Measurements from ENCODE around the gene SMIM1.

SMIM1 gene, protein sequence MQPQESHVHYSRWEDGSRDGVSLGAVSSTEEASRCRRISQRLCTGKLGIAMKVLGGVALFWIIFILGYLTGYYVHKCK

DNA sequence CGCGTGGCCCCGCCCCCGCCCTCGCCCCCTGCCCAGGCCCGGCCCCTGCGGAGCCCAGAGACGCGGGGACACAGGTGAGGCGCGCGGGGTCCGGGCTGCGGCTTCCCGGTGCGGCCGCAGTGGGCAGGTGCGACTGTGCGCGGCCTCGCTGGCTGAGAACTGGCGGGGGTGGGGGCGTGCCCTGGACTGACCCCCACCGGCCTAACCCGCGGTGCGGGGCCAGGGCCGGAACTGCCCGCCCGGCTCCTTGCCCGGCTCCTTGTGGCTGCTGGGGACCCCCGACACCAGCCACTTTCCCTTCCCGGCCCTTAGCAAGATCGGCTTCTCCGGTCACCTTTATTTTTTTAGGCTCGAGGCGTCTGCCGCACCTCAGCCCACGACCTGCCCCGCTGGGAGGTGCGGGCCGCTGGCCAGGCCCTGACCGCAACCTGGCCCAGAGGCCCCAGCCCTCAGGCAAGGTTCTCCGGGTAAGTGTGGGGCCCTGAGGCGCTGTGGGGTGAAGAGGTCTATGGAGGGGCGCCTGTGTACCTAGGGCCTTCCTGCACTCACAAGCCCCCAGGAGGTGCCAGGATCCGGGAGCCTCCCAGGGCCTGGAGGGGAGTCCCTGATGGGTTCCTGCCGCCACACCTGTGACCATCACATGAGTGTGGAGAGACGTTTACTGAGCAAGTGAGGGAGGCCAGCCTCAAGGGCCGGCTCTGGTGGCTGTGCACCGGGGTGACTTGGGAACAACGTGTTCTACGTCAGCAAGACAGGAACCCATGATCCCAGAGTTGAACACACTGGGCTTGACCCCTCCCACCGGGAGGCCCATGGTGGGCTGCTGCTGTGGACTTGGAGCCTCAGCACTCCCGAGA is at the start of gene SMIM1:
Gene SMIM1 (plus strand): TSS at position 35 of the 857 bp plus-strand sequence. CDS start 2,625 bp downstream, outside the sequence.
- peak; percentile 68 for DNase-seq

DNA sequence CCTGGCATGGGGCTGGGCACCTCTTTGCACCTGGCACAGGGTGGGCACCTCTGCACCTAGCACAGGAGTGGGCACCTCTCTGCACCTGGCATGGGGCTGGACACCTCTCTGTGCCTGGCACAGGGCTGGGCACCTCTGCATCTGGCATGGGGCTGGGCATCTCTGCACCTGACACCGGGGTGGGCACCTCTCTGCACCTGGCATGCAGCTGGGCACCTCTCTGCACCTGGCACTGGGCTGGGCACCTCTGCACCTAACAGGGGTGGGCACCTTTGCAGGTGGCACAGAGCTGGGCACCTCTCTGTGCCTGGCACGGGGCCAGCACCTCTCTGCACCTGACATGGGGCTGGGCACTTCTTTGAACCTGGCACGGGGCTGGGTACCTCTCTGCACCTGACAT is 49.7 kb upstream of the SMIM1 start:
- no peak for DNase-seq

DNA sequence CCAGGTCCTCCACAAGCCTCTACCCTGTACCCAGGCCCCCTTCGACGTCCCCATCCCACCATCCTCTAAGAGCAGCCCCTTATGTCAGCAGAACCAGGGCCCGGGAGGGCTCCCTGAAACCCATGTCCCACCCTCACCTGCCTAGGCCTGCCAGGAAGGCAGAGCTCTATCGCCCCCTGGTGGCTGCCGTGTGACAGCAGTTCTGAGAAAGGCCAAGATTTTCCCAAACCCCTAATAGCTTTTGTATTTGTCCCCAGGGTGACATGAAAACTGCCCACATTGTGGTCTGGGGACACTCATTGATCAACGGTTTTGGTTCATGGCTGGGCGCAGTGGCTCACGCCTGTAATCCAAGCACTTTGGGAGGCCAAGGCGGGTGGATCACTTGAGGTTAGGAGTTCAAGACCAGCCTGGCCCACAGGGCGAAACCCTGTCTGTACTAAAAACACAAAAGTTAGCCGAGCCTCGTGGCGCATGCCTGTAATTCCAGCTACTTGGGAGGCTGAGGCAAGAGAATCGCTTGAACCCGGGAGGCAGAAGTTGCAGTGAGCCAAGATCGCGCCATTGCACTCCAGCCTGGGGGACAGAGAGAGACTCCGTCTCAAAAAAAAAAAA is 48.0 kb upstream of the SMIM1 start:
- DNase-seq: peak; percentile 90

DNA sequence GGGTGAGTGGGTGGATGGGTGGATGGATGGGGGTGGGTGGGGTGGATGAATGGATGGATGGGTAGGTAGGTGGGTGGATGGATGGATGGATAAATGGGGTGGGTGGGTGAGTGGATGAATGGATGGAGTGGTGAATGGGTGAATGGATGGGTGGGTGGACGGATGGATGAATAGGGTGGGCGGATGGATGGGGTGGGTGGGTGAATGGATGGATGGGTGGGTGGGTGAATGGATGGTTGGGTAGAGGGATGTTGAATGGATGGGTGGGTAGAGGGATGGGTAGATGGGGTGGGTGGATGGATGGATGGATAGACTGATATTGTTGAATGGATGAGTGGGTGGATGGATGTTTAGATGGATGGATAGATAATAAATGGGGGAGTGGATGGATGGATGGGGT is 47.2 kb upstream of the SMIM1 start:
- DNase-seq: no peak

DNA sequence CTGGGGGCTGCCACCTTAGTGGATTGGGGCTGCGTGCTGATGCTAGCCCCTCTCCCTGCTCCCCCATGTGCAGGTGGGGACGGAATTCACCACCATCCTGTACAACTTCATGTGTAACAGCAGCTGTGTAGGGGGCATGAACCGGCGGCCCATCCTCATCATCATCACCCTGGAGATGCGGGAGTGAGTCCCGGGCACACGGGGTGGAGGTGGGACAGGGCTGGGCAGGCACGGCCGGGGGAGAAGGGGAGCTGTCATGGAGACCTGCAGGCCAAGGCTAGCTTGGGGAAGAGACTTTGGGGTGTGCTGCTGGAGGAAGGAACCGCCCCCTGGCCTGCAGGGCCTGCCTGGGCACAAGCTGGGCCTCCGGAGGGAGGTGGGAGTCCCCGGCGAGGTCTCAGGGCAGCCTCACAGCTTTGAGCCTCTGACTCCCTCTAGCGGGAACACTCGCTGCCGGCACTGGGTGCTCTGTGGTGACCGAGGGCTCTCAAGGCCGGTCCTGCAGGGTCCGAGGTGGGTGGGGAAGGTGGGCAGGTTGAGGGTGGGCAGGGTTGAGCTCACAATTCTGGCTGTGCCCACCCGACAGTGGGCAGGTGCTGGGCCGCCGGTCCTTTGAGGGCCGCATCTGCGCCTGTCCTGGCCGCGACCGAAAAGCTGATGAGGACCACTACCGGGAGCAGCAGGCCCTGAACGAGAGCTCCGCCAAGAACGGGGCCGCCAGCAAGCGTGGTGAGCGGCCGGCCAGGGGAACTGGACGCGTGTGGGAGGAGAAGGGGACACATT is 45.3 kb upstream of the SMIM1 start:
- no peak for DNase-seq

DNA sequence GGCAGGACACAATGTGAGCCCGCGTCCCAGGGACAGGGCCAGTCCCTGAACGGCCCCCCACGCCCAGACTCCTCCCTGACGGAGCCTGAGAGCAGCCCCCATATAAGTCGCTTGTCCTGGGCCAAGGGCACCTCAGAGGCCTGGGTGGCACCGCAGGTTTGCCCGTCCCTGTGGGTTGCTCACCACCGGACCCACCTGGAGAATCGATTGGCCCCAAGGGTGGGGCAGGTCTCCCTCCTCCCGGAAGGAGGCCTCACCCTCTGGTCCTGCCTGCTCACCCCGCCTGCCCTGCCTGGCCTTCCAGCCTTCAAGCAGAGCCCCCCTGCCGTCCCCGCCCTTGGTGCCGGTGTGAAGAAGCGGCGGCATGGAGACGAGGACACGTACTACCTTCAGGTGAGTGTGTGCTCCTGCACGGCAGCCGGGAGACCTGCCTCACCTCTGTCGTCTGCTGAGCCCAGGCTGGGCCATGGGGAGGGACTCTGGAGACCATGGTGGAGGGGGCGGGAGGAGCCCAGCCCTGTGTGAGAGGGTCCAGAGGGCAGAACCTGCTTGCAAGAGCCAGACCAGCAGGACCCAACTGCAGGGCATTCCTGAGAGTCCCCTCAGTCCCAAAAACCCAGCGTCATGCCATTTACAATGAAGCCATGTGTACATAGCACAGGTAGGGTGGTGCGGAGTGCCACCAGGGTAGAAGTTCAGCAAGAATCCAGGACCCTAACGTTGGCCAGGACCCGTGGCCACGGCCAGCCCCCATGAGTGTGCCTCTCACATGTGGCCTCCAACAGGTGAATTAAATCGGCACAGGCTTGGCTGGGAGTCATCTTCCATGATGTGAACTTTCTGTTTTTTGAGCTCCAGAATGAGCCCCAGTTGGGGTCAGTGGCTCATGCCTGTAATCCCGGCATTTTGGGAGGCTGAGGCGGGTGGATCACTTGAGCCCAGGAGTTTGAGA is 44.4 kb upstream of the SMIM1 start:
- no peak for DNase-seq

DNA sequence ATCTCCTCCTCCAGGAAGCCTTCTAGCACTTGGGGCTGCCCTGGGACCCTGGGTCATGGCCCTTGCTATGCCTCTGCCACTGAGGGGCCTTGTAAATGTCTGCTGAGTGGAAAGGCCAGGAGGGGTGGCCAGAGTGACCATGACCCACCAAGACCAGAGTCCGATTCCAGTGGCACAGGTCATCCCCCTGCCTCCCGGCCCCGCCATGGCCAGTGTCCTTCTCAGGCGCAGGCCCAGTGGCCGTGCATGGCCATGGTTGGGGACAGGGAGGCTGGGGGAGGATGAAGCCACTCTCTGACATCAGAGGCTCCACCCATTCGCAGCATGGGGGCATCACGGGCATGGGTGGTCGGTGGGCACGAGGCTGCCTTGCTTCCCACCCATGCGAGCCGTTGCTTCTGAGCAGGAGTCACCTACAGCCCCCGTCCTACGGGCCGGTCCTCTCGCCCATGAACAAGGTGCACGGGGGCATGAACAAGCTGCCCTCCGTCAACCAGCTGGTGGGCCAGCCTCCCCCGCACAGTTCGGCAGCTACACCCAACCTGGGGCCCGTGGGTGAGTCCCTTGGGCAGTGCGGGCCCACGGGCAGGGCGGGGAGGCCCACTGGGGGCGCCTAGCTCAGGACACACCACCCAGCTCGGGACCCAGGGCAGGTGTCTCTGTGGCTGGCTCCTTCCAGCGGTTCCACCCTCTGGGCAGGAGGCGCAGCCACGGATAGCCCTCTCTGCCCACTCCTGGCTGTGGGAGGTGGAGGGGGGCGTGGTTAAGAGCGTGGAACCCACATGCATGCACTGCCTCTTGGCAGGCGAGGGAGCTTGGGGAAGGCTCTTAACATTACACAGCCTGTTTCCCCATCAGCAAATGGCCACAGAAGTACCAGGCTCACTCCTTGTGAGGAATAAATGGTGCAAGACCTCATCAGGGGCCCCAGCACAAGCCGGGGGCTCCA is 42.7 kb upstream of the SMIM1 start:
- DNase-seq: no peak

DNA sequence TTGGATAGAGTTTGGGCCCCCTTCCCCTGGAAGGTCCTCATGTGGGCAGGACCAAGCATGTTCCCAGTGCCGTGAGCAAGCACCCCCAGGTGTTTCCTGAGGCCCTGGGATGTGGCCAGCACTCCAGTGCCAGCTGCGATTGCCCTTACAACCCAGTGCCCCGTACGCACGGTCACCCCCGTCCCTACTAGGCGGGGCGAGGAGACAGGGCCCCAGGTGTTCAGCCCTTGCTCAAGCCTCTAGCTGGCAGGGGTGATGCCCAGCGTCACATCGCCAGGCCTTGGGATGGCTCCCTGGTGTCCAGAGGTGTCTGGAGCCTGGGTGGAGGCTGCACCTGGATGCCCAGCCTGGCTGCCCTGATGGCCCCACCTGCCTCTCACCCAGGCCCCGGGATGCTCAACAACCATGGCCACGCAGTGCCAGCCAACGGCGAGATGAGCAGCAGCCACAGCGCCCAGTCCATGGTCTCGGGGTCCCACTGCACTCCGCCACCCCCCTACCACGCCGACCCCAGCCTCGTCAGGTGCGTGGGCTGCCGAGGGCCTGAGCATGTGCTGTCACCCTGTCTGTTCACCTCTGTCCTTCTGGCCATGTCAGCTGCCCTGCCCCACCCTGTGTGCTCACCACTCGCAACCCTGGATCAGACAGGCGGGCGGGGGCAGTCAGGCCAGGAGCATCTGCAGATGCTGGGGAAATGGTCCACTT is 41.9 kb upstream of the SMIM1 start:
- no peak for DNase-seq

DNA sequence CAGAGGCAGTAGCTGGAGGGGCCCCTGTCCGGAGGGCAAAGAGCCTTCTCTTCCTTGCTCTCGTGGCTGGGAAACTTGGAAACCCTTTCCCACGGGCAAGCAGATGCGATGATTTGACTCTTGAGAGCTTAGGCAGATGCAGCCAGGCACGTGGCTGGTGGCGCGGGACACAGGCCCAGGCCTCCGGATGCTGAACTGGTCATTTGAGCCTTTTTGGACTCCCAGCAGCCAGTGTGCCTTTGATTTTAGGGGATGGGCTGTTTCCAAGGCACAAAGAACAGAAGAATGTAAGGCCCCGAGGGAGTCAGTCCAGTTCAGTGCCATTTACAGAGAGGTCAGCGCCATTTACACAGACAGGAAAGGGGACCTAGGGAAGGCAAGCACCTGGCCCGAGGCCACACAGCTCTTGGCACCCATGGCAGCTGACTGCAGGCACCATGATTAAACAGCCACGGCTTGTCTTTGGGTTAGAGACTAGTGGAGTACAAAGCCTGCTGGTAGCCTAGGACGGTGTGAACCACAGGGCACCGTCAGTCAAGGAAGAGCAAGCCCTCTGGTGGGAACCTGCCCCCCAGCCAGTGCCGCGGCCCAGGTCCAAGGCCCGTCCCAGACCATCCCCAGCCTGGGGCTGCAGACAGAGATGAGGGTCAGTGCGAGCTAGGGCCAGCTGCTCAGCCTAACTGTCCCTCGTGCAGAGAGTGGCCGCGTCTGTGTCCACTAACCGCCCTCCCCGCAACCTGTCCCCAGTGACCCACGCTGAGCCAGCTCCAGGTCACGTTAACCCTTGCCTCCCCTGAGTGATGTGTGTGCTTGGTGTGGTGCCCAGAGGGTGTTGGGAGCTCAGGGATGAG is 40.7 kb upstream of the SMIM1 start:
- DNase-seq: no peak

DNA sequence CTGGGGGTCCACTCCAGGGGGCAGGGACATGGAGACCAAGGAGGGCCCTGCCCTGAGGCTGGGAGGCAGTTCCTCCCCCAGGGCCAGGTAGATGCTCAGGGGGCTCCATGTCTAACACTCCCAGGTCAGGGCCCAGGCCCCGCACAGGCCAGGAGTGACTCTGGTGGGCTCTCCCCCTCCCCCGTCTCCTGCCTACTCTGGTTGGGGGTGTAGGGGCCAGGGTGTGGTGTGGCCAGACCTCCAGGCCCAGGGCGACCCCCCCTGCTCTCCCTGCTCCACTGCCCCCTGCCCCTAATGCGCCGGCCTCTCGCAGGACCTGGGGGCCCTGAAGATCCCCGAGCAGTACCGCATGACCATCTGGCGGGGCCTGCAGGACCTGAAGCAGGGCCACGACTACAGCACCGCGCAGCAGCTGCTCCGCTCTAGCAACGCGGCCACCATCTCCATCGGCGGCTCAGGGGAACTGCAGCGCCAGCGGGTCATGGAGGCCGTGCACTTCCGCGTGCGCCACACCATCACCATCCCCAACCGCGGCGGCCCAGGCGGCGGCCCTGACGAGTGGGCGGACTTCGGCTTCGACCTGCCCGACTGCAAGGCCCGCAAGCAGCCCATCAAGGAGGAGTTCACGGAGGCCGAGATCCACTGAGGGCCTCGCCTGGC is 40.0 kb upstream of the SMIM1 start:
- no peak for DNase-seq

DNA sequence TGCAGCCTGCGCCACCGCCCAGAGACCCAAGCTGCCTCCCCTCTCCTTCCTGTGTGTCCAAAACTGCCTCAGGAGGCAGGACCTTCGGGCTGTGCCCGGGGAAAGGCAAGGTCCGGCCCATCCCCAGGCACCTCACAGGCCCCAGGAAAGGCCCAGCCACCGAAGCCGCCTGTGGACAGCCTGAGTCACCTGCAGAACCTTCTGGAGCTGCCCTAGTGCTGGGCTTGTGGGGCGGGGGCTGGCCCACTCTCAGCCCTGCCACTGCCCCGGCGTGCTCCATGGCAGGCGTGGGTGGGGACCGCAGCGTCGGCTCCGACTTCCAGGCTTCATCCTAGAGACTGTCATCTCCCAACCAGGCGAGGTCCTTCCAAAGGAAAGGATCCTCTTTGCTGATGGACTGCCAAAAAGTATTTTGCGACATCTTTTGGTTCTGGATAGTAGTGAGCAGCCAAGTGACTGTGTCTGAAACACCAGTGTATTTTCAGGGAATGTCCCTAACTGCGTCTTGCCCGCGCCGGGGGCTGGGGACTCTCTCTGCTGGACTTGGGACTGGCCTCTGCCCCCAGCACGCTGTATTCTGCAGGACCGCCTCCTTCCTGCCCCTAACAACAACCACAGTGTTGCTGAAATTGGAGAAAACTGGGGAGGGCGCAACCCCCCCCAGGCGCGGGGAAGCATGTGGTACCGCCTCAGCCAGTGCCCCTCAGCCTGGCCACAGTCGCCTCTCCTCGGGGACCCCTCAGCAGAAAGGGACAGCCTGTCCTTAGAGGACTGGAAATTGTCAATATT is 39.3 kb upstream of the SMIM1 start:
- DNase-seq: no peak

DNA sequence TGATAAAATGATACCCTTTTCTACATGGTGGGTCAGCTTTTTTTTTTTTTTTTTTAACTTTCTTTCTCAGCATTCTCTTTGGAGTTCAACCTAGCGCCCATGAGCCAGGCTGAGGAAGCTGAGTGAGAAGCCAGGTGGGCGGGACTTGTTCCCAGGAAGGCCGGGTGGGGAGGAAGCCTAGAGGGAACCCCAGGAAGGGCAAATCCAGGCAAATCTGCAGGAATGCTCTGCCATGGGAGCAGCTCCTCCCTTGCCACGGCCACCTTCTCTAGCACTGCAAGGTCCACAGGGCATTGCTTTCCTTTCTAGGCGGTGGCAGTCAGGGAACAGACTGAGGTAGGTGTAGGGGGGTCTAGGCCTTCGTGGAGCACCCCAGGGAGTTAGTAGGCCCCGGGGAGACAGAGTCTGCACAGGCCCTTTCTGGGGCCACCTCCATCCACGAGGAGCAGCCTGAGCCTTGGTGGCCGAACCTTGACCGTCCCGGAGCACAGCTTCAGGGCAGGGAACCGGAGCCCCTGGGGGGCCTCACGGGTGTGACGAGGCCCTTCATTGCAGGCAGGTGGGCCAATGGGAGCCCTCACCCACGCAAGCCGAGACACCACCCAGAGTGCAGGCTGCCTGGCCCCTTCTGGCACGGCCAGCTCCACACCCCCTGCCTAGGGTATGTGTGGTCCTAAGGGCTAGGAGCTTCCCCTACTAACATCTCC is 38.5 kb upstream of the SMIM1 start:
- DNase-seq: no peak

DNA sequence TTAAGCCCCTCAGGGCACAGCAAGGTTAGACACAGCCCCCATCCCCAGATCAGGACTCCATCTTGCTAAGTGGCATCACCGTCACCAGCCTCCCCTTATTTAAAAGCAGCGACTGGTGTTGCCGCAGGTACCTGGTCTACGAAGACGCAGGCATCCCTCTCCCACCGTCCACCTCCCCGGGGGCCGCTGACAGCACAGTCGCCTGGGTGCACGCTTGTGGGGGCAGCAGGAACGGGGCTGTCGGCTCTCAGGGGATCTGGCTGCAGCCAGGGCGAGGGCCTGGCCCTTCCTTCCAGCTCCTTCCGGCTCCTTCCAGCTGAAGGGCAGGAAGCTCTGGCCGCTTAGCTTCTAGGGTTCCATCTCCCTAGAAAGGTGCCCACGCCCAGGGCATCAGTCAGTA is 37.9 kb upstream of the SMIM1 start:
- no peak for DNase-seq

DNA sequence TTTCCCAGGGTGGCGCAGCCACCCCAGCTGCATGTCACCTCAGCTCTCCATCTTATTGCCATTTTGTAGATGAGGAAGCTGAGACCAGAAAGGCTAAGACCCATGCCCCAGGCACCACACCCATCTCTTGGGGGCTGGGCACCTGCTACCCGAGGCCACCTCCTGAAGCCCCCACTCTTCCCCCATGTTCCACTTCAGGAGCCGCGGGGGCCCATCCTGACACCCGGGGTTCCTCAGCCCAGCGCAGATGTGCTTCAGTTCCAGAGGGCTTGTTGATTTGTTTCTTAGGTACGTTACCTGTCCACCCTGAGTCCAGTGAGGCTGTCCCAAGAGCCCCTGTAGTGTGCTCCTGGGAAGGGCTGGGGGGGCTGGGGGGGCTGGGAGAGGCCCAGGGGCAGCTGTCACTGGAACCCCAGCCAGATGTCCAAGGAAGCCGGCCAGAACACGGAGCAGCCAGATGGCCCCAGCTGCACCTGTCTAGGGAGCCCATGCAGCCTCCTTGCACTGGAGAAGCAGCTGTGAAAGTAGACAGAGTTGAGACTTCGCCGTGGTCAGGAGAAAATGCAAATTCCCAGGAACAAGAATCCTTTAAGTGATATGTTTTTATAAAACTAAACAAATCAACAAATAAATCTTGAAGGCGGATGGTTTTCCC is 37.4 kb upstream of the SMIM1 start:
- no peak for DNase-seq

DNA sequence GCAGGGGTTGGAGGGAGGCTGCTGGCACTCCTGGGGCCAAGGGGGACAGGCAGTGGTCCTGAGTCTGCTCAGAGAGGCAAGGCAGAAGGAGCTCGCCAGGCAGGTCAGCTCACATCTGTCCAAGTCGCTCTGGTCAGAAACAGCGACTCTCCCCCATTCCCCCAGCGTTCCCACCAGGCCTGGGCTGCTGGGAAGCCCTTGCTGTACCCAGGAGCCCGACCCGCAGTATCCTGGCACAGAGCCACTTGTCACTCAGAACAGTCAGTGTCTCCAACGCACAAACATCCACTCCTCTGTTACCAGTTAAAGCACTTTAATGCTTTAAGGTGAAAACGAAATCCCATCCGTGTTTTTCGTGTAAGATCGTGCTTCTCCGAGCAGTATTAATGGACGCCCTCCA is 36.9 kb upstream of the SMIM1 start:
- DNase-seq: no peak

DNA sequence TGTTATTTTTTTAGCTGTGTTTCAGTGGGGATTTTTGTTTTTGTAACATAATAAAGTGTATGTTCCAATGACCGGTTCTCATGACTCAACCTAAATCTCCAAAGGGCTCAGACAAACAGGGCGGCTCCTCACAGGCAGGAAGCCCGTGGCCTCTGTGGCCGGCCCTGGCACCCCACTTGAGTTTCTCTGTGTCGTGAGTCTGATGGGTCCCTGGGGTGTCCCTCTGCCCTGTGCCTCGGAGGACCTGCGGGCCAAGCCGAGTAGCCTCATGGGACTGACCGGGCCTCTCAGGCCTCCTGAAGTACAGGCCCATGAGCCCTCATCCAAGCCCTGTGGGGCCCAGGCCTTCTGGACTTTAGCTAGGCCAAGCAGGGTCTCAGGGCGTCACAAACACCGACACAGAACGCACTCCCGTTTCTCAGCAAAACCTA is 36.4 kb upstream of the SMIM1 start:
- no peak for DNase-seq

DNA sequence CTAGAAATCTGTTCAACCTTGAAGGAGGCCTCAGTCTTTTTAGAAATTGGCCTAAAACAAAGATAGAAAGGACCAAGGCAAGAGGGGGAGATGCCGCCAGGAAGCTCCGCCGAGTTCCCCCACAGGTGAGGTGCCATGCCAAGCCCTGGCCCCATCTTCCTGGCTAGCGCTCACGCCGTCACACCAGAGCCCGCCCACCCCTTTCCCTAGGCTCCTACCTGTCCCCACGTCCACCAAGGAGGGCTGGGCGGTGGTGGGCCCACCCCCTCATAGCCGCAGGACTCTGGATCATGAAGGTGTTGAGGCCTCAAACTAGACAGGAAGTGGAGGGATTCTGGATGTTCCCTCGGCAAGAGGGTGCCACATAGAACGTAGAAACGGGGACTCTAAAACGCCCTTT is 35.8 kb upstream of the SMIM1 start:
- no peak for DNase-seq
